ENCODE measurements around the gene CLBA1.

GRCh38 chr14:104965561-104966231 lies 19.9 kb upstream of the CLBA1 start:
- TF ChIP-seq CTCF (IDR thresholded peaks at IDR 0.05; ENCODE audit: low read depth, low read length) (no peak), EZH2phosphoT487 (IDR thresholded peaks at IDR 0.05; ENCODE audit: low read depth) (no peak)
